Measurements from ENCODE around the gene PIGV.

The PIGV gene

GRCh38 chr1:26774462-26774861 lies 13.3 kb upstream of the PIGV start:
- DNase-seq (ENCODE audit: low spot score): no peak

GRCh38 chr1:26775666-26776065 lies 12.1 kb upstream of the PIGV start:
- DNase-seq (ENCODE audit: low spot score): no peak

GRCh38 chr1:26779098-26779668 lies 8.6 kb upstream of the PIGV start:
- DNase-seq (ENCODE audit: low spot score): no peak

GRCh38 chr1:26780344-26780957 lies 7.3 kb upstream of the PIGV start:
- DNase-seq (ENCODE audit: low spot score): no peak

GRCh38 chr1:26781206-26781825 lies 6.4 kb upstream of the PIGV start:
- no peak for DNase-seq (ENCODE audit: low spot score)

GRCh38 chr1:26782521-26783212 lies 5.1 kb upstream of the PIGV start:
- DNase-seq (ENCODE audit: low spot score): no peak

- DNase-seq (ENCODE audit: low spot score): no peak
These were observed 4.1 kb upstream of the PIGV start for GRCh38 chr1:26783646-26784022.

- no peak for DNase-seq (ENCODE audit: low spot score)
These were observed 3.5 kb upstream of the PIGV start for GRCh38 chr1:26784023-26784871.

- no peak for DNase-seq (ENCODE audit: low spot score)
These were observed 2.9 kb upstream of the PIGV start for GRCh38 chr1:26784886-26785285.

GRCh38 chr1:26785611-26786436 lies 1.9 kb upstream of the PIGV start:
- no peak for DNase-seq (ENCODE audit: low spot score)

GRCh38 chr1:26786437-26787380 lies 1.0 kb upstream of the PIGV start:
- peak; percentile 65 for DNase-seq (ENCODE audit: low spot score)

- DNase-seq (ENCODE audit: low spot score): no peak
These were observed 407 bp upstream of the PIGV start for GRCh38 chr1:26787381-26787705.

GRCh38 chr1:26788515-26788785 lies 700 bp downstream of the PIGV start:
- DNase-seq (ENCODE audit: low spot score): no peak

GRCh38 chr1:26788836-26789611 lies 1.3 kb downstream of the PIGV start:
- DNase-seq (ENCODE audit: low spot score): peak; percentile 71

- DNase-seq (ENCODE audit: low spot score): no peak
These were observed 1.8 kb downstream of the PIGV start for GRCh38 chr1:26789612-26789865.

- no peak for DNase-seq (ENCODE audit: low spot score)
These were observed 2.2 kb downstream of the PIGV start for GRCh38 chr1:26789931-26790330.

GRCh38 chr1:26790551-26790953 lies 2.8 kb downstream of the PIGV start:
- no peak for DNase-seq (ENCODE audit: low spot score)

- no peak for DNase-seq (ENCODE audit: low spot score)
These were observed 3.4 kb downstream of the PIGV start for GRCh38 chr1:26791148-26791547.

GRCh38 chr1:26791626-26792025 lies 3.9 kb downstream of the PIGV start:
- no peak for DNase-seq (ENCODE audit: low spot score)

GRCh38 chr1:26792924-26793323 lies 5.2 kb downstream of the PIGV start:
- DNase-seq (ENCODE audit: low spot score): no peak

Measured in COLO829 (cell line).